Stomach (tissue), 19 donors: ENCODE measurements around the gene RTN4RL1. TPM values are rescaled to one million over a fixed set of nuclear protein-coding genes. Genes with fewer than 3 reads are reported as not detected.

Experiments
- DNase-seq, 2 donors: peaks; one replicate each; pipeline versions ENCODE4 v3.0.0 to v3.0.0-alpha.2; 2013 to 2019
- H3K27ac ChIP-seq, 5 donors: fragments of 200-600 bp in 4 of 5; sonication (generic) in 4 of 5; one replicate each; pipeline ENCODE4 v1.5.1; 2013 to 2019; ENCODE audit warnings: mild to moderate bottlenecking in 1 of 5, moderate library complexity in 1 of 5
- H3K27me3 ChIP-seq, 3 donors: fragments of 200-600 bp; sonication (generic); one replicate each; pipeline ENCODE4 v1.5.1; 2017 to 2019; ENCODE audit warnings: mixed run types in 1 of 3
- H3K36me3 ChIP-seq, 4 donors: fragments of 200-600 bp; sonication (generic); 1 replicate in 3 of 4; 2 replicates in 1 of 4; pipeline ENCODE4 v1.5.1; 2016 to 2019
- H3K4me1 ChIP-seq, 4 donors: fragments of 200-600 bp; sonication (generic); one replicate each; pipeline ENCODE4 v1.5.1; 2016 to 2019
- H3K4me3 ChIP-seq, 4 donors: fragments of 200-600 bp; sonication (generic) in 3 of 4; one replicate each; pipeline ENCODE4 v1.5.1; 2016 to 2019; ENCODE audit warnings: mild to moderate bottlenecking in 1 of 4
- H3K9me3 ChIP-seq, 4 donors: fragments of 200-600 bp; sonication (generic); one replicate each; pipeline ENCODE4 v1.5.1; 2016 to 2019
- EP300 ChIP-seq: sonication (generic); formaldehyde crosslinking; IDR thresholded peaks from one replicate; pipeline ENCODE4 v1.6.1; 2017; ENCODE audit warnings: antibody characterized with exemption
- POLR2A ChIP-seq, 4 donors: fragments of 450-650 bp; IDR thresholded peaks; one replicate each; pipeline ENCODE4 v1.6.1; 2016; ENCODE audit warnings: antibody characterized with exemption in 4 of 4, control low read depth in 2 of 4, mild to moderate bottlenecking in 1 of 4, moderate library complexity in 1 of 4
- POLR2AphosphoS5 ChIP-seq, 3 donors: sonication (generic); formaldehyde crosslinking; IDR thresholded peaks; one replicate each; pipeline ENCODE4 v1.6.1; 2016; ENCODE audit warnings: antibody characterized with exemption in 3 of 3
- WGBS, 5 donors: extraction: QIAGEN DNeasy Blood & Tissue Kit in 3 of 5; methylation state at CpG; one replicate each; pipeline versions ENCODE4 v1.1.5 to v1.1.7; 2013 to 2018; 5-methylcytosine and 5-hydroxymethylcytosine counted together
- intact Hi-C: fragments of 100-400 bp; cut with DNase I; formaldehyde crosslinking; loops from one replicate; pipeline ENCODE4 v1.15.1; 2023; ENCODE audit warnings: low total_unique reads
- long read RNA-seq, 10 donors: transcript quantifications; one replicate each; lab custom pipeline, GENCODE V29; 2026
- polyA plus RNA-seq, 3 donors: library from polyadenylated mRNA; stranded (reverse); fragments of 200-250 nt; gene quantifications; one replicate each; pipeline ENCODE4 v1.2.3, GENCODE V29; 2013
- total RNA-seq, 5 donors: library from RNA; depleted of rRNA; stranded (reverse); fragments of >200 nt; gene quantifications; one replicate each; pipeline versions ENCODE4 v1.1.0 to v1.2.3, GENCODE V29; 2014 to 2016
- TF ChIP-seq, protein P1 (sequence below), 7 experiments: fragments of 450-650 bp in 4 of 7; fragments of 200-600 bp in 3 of 7; sonication (generic) in 3 of 7; IDR thresholded peaks; one replicate each; pipeline ENCODE4 v1.5.1; 2016 to 2019; ENCODE audit warnings: antibody characterized with exemption in 7 of 7, control low read depth in 2 of 7, mild to moderate bottlenecking in 1 of 7
- donor health status: healthy with polysubstance abuse.
- donor health status: Bipolar disorder and iron deficiency.
- donor health status: healthy.

The RTN4RL1 gene, protein sequence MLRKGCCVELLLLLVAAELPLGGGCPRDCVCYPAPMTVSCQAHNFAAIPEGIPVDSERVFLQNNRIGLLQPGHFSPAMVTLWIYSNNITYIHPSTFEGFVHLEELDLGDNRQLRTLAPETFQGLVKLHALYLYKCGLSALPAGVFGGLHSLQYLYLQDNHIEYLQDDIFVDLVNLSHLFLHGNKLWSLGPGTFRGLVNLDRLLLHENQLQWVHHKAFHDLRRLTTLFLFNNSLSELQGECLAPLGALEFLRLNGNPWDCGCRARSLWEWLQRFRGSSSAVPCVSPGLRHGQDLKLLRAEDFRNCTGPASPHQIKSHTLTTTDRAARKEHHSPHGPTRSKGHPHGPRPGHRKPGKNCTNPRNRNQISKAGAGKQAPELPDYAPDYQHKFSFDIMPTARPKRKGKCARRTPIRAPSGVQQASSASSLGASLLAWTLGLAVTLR
- under 1 TPM in 2 of 5 donors, not detected in 3; 0.58 to 0.92 TPM for total RNA-seq
- polyA plus RNA-seq = under 1 TPM in 2 of 3 donors, not detected in 1; 0.50 to 0.85 TPM
- long read RNA-seq, donor 1, partial matches to known transcripts = 0 of 1 reads
- long read RNA-seq, donor 1, other reads (novel, unspliced or antisense) = 0 of 1 reads
- long read RNA-seq, donor 2 = 0 reads
- long read RNA-seq, donor 3, partial matches to known transcripts = 0 of 1 reads
- long read RNA-seq, donor 3, other reads (novel, unspliced or antisense) = 0 of 1 reads
- long read RNA-seq, donor 4 = 0 reads
- long read RNA-seq, donor 5, partial matches to known transcripts = 0 of 1 reads
- long read RNA-seq, donor 5, other reads (novel, unspliced or antisense) = 0 of 1 reads
- long read RNA-seq, donor 6, partial matches to known transcripts = 135 of 136 reads
- long read RNA-seq, donor 6, other reads (novel, unspliced or antisense) = 0 of 136 reads
- long read RNA-seq, donor 7, partial matches to known transcripts = 0 of 1 reads
- long read RNA-seq, donor 7, other reads (novel, unspliced or antisense) = 0 of 1 reads
- long read RNA-seq, donor 8, partial matches to known transcripts = 20 of 20 reads
- long read RNA-seq, donor 8, other reads (novel, unspliced or antisense) = 0 of 20 reads
- long read RNA-seq, donor 9 = 0 reads
- long read RNA-seq, donor 10 = 0 reads

DNA sequence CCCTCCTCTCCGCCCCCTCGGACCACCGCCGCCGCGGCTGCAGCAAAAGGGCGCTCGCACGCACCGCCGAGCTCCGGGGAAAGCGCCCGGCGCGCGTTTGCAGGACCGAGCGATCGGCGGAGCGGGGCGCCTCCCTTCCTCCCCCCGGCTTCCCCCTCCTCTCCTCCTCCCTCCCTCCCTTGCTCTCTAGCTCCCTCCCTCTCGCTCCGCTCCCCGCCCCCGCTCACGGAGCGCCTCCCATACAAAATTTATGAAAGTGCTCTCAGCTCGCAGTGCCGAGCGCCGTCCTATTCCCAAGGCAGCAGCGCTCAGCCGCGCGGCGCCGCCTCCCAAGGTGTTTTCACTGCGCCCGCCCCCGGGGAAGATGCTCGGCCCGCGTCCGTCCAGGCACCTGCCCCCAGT is at the start of gene RTN4RL1:
RTN4RL1 (minus strand) TSS at position 115 of the 402 bp plus-strand sequence. CDS start 469 bp downstream, outside the sequence.
- peak within 1 kb of the TSS in 2 of 5 donors; percentile 18 to 28 for H3K27ac ChIP-seq
- no peak for TF ChIP-seq POLR2A (IDR thresholded peaks at IDR 0.05)
- TF ChIP-seq, protein P1, sequence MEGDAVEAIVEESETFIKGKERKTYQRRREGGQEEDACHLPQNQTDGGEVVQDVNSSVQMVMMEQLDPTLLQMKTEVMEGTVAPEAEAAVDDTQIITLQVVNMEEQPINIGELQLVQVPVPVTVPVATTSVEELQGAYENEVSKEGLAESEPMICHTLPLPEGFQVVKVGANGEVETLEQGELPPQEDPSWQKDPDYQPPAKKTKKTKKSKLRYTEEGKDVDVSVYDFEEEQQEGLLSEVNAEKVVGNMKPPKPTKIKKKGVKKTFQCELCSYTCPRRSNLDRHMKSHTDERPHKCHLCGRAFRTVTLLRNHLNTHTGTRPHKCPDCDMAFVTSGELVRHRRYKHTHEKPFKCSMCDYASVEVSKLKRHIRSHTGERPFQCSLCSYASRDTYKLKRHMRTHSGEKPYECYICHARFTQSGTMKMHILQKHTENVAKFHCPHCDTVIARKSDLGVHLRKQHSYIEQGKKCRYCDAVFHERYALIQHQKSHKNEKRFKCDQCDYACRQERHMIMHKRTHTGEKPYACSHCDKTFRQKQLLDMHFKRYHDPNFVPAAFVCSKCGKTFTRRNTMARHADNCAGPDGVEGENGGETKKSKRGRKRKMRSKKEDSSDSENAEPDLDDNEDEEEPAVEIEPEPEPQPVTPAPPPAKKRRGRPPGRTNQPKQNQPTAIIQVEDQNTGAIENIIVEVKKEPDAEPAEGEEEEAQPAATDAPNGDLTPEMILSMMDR (IDR thresholded peaks at IDR 0.05) = no peak
- TF ChIP-seq EP300 = no peak
- no peak for TF ChIP-seq POLR2AphosphoS5 (IDR thresholded peaks at IDR 0.05)
- no peaks in the 10 kb centered on the region for H3K36me3 ChIP-seq
- peaks cover 0 to 80% (median 45%) of the 10 kb centered on the region in 3 donors for H3K27me3 ChIP-seq
- H3K4me1 ChIP-seq = peaks cover 27 to 47% (median 44%) of the 10 kb centered on the region in 4 donors
- intact Hi-C loops = loop anchor here (5.0 kb wide), 1 partner anchor 118 kb away; no protein-coding TSS in a partner anchor
- DNase-seq = peak; percentile 66 to 87
- 0 to 1% (median 0%) methylated on average over 25 to 46 of the region's 47 CpGs for WGBS, 5 donors
- H3K4me3 ChIP-seq = peak within 1 kb of the TSS; percentile 56 to 77 (median 58)
- no peaks in the 10 kb centered on the region for H3K9me3 ChIP-seq

DNA sequence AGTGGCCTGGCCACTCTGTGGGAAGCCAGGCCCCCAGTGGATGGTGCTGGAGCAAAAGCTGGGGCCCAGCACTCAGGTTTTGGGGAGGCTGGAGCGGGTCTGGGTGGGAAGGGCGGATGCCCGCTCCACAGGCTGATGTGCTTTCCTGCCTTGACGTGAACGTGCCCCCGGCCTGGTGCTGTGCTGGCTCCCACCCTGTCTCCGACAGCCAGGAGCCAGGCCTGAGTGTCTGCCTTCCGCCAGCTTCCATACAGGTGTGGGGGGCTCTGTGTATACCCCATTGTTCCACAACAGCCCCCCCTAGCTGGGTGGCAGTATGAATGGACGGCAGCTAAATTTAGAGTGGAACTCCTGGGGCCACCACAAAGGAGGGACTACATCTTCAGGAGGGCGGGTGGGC is 49.8 kb upstream of the RTN4RL1 start:
- intact Hi-C loops = no loop called here
- Histone ChIP-seq H3K36me3 (peaks cover 4 to 78% (median 64%) of the 10 kb centered on the region in 4 donors), H3K4me3 (no peak overlapping the region), H3K27me3 (no peaks in the 10 kb centered on the region), H3K27ac (peak overlapping the region; percentile 39 to 94 (median 62)), H3K9me3 (no peaks in the 10 kb centered on the region), H3K4me1 (peaks cover 0 to 53% (median 29%) of the 10 kb centered on the region in 4 donors)
- WGBS, 5 donors = 73 to 88% (median 78%) methylated on average over 9 to 10 of the region's 10 CpGs
- no peak for DNase-seq
- TF ChIP-seq POLR2A (IDR thresholded peaks at IDR 0.05) (no peak), EP300 (no peak), POLR2AphosphoS5 (IDR thresholded peaks at IDR 0.05) (no peak)
- TF ChIP-seq, protein P1 (IDR thresholded peaks at IDR 0.05) = no peak

DNA sequence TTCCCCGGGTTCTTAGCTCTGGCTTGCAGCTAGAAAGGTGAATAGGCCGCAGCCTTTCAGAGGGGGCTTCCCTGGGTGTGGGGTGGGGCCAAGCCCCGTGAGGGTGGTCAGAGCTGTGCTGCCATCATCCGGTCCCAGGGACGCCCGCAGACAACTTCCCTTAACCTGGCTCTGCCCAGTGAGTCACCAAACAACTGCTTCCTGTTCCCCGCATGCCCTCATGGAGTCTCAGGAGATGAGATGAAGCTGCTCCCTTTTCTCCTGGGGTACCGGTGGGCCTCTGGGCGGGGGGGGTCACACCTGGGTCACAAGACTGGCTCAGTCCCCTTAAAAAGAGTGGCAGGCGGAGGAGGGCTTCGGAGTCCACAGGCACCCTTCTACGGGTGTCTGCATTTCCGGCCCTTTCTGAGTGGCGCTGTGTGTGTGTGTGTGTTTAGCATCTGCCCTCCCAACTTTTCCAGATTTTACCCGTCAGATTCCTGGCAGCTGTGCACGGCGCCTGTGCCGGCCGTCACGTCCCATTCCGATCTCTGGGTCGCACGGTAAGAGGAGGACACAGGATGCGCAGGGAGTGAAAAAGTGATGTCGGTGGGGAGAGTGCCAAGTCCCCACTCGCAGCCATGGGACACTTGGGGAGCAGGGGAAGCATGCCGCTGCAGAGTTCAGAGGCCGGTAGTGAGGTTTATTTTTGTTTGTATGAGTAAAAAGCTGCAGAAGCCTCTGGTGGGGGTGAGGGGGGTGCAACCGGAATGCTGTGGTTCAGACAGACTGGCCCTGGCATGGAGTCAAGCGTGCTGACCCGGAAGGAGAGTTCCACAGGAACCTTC is 46.5 kb upstream of the RTN4RL1 start:
- Histone ChIP-seq H3K27me3 (no peaks in the 10 kb centered on the region), H3K36me3 (peaks cover 2 to 69% (median 52%) of the 10 kb centered on the region in 4 donors), H3K4me3 (no peak overlapping the region), H3K27ac (peak overlapping the region; percentile 77 to 94 (median 79)), H3K4me1 (peaks cover 0 to 66% (median 45%) of the 10 kb centered on the region in 4 donors), H3K9me3 (no peaks in the 10 kb centered on the region)
- TF ChIP-seq, protein P1 (IDR thresholded peaks at IDR 0.05) = no peak
- peak; percentile 35 to 50 (median 41) for TF ChIP-seq POLR2AphosphoS5 (IDR thresholded peaks at IDR 0.05)
- intact Hi-C loops = no loop called here
- WGBS, 5 donors = 65 to 76% (median 70%) methylated on average over 24 to 31 of the region's 31 CpGs
- peak in 1 of 2 donors; percentile 82 for DNase-seq
